Superior temporal gyrus (tissue), 1 donor: ENCODE data around the gene DNAAF8.

Experiments used
- DNase-seq: peaks from one replicate; pipeline ENCODE4 v3.0.0-alpha.2; 2016; ENCODE audit errors: extremely low spot score

The DNAAF8 gene

DNA sequence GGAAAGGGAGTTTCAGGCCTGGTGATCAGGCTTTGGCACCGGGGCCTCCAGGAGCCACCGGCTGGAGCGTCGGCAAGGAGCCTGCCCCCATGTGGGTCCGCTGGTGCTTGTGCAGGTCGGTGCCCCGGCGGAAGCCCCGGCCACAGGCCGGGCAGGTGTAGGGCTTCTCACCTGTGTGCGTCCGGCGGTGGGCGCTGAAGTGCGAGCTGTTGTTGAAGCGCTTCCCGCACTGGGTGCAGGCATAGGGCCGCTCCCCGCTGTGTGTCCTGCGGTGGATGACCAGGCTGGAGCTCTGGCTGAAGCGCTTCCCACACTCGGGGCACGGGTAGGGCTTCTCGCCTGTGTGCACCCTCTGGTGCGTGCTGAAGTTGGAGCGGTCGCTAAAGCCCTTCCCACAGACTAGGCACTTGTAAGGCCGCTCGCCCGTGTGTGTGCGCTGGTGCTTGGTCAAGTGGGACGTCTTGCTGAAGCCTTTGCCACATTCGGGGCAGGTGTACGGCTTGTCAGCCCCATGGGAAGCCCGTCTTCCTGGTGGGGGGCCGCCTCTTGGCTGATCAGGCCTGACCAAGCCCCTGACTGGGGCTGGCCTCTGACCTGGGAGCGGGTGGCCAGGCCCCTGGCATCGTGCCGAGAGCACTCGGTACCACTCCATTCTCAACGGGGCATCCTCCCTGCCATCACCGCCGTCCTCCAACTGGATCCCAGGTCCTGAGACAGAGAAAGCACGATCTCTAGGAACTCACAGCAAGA is 18.2 kb downstream of the DNAAF8 start:
- DNase-seq: no peak

DNA sequence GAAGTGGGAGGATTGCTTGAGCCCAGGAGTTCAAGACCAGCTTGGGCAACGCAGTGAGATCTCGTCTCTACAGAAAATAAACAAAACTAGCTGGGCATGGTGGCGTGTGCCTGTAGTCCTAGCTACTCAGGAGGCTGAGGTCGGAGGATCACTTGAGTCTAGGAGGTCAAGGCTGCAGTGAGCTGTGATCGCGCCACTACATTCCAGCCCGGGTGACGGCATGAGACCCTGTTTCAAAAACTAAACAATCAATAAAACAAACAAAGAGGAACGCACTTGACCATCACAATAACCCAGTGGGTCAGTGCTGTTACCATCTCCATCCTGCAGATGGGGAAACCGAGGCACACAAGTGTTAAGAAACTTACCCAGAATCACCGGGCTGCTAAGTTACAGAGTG is 18.9 kb downstream of the DNAAF8 start:
- DNase-seq: no peak

DNA sequence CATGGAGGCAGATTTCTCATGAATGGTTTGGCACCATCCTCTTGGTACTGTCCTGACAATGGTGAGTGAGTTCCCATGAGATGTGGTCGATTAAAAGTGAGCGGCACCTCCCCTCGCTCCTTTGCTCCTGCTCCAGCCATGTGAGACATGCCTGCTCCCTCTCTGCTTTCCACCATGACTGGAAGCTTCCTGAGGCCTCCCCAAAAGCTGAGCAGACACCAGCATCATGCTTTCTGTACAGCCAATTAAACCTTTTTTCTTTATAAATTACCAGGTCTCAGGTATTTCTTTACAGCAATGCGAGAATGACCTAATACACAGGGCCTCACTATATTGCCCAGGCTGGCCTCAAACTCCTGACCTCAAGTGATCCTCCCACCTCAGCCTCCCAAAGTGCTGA is 20.5 kb downstream of the DNAAF8 start:
- no peak for DNase-seq

DNA sequence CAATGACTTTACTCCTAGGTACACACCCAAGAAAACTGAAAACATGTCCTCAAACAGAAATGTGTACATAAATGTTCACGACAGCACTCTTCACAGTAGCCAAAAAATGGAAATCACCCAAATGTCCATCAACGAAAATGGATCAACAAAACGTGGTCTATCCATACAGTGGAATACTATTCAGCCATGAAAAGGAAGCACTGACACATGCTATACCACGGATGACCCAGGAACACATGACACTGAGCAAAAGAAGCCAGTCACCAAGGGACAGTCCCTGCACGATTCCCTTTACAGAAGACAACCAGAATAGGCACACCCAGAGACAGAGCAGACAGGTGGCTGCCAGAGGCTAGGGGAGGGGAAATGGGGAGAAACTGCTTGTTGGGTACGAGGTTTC is 21.4 kb downstream of the DNAAF8 start:
- no peak for DNase-seq

DNA sequence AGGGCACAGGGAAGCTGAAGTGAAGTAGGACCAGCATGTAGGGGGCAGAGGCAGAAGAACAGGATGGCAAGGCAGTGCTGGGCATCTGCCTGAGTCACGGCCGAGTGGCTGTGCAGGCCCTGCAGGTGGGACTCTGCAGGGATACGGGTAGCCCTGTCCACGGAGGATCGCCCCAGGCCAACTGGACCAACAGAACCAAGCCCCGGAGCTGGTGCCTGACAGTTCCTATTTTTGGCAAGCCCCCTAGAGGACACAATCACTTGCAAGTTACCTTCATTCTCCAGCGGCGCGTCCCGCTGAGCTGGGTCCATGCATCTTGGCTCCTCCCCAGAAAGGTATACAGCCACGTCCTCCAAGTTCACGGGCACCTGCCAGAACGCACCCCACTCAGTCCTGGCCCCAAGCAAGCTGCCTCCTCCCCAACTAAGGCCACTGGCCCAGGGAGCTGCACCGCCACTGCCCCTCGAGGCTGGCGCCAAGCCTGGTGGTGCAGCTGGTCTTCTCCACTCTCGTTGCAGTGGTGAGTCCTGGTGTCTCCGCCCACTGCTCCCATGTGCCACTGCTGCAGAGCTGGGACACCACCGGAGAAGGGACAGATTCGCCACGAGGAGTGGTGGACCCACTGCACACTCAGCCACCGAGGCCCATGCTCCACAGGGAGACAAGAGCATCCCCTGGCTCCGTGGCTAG is 26.0 kb downstream of the DNAAF8 start:
- no peak for DNase-seq

DNA sequence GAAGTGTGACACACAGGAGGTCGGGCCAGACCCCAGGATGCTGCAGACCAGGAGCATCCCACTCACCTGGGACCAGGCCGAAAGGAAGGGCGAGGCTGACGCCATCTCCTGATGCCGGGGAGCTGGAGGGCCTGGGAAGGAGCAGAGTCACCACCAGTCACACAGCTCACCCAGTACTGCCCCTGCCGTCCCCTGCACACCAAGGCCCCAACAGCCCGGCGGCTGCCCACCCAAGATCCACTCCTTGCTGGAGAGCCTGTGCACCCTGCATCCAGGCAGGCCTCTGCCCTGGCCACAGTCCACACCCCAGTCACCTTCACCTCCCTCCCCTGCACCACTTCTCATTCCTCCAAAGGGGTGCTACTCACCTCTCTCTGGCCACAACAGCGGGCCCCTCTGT is 27.9 kb downstream of the DNAAF8 start:
- no peak for DNase-seq

DNA sequence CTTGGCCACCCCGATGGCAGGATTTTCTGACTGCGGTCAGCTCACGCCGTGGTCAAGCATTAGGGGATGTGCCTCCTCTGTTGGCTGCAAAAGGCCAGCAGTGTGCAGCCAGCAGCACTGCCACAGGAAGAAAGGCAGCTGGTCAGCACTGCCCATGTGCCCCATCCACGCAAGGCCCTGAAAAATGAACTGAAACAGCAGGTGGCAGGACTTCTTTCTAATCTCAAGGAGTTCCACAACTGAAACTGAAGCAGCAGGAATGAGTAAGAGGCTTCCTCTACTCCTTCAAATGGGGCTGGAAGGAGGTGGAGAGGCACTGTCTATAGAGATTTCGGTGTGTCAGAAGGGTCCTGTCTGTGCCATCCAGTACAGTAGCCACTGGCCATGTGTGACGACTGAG is 29.5 kb downstream of the DNAAF8 start:
- no peak for DNase-seq

DNA sequence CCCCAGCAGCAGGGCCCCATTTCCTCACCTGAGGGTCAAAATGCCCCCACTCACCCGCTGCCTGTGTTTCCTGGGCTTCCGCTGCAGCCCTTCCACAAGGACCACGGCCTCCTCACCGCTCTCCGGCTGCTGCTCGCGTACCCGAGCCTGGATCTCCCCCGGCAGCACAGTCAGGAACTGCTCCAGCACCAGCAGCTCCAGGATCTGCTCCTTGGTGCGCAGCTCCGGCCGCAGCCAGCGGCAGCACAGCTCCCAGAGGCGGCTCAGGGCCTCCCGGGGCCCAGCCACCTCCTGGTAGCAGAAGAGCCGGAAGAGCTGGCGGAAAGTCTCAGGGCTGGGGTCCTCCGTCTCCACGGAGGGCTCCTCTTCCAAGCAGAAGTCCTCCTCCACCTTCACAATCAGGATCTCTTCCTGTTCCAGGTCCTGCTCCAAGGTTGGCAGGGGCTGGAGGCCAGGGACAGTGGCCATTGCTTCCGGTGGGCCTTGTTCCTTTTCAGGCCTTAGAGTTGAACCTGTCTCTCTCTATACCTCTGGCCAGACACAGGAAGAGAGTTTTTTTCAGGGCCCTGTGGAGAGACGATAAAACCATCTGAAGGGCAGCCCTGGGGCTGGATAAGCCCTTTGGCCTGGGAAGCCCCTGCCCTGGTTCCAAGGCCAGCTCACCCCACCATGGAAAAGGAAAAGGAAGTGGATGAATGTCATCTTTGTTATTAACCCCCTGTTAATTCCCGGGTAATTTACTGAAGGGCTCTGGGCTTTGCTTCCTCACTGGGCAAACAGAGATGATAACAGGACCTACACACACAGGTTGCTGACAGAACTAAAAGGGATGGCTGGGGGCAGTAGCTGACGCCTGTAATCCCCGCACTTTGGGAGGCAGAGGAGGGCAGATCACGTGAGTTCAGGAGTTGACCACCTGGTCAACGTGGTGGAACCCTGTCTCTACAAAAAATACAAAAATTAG is 31.5 kb downstream of the DNAAF8 start:
- DNase-seq: no peak

DNA sequence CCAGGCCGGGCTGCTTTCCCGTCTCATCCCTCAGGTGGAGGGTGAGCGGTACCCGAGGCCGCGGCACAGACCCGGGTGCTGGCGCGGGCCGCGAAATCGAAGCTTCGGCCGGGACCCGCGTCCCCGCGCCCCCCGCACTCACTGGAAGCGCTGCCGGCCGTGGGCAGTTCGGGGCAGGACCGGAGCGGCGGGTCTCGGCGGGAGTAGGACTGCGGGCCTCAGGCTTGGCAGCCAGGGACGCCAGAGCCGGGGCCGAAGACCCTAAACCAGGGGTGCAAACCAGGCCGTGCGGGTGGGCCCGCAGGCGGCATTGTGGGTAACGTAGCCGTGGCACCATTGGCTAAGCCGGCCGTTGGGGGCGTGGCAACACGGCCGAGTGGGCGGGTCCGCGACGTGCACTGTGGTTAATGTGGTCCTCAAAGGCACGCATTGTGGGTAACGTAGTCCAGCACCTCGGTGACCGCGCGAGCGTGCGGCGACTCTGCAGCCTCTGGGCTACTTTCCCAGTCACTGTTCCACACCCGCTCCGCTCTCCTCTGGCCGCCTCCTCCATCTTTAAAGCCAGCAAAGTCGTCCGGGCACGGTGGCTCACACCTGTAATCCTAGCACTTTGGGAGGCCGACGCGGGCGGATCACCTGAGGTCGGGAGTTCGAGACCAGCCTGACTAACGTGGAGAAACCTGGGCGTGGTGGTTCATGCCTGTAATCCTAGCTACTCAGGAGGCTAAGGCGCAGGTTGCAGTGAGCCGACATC is 32.7 kb downstream of the DNAAF8 start, which contains the start of gene ZNF500:
ZNF500 (minus strand) TSS at position 288 of the 754 bp plus-strand sequence. CDS start 1,184 bp downstream, outside the sequence.
- peak; percentile 98 for DNase-seq

DNA sequence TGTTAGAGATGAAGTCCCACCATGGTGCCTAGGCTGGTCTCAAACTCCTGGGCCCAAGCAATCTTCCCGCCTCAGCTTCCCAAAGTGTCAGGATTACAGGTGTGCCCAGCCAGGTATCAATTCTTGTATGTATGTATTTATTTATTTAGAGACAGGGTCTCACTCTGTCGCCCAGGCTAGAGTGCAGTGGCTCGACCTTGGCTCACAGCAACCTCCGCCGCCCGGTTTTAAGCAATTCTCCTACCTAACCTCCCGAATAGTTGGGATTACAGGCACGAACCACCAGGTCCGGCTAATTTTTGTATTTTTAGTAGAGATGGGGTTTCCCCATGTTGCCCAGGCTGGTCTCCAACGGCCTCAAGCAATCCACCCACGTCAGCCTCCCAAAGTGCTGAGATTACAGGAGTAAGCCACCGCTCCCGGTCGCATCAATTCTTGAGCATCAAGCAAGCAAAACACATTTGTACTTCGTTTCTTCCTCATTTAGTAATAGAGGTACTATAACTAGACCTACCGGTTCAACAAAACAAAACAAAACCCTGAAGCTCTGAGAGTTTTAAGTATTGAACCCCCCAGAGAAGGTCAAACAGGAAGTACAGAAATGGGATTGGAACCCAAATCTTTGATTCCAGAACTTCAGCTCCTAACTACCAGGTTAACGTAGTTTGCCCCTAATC is 33.7 kb downstream of the DNAAF8 start:
- DNase-seq: no peak

DNA sequence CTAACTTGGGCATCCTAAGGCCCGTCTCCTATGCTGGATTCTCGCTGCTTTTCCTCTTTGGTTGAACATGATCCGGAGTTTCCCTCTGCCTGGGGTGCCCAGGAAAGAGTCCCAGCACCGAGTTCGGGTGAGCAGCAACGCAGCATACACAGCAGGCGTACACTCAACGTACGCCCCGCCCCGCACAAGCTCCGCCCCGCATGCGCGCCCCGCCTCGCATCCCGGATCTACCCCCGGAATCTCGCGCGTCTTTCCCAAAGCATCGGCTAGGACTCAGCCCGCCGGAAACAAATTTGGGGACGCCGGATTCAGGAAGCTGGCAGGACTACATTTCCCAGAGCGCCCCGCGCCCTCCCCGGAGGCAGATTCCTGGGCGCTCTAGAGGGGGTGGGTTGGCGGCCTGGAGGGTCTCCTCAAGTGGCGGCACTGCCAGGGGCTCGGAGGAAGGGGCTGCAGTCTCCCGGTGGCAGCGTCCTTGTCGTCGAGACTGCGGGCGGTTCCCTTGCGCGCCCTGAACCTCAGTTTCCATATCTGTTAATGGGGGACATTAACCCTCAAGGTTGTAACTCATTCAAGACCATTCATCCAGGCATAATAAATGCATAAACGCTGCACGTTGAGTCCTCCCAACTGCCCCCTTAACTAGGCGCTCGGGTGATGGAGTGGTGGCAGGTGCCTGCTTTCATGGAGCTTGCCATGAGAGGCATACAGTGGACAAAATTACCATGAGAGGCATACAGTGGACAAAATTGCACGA is 34.4 kb downstream of the DNAAF8 start:
- DNase-seq: peak; percentile 97

DNA sequence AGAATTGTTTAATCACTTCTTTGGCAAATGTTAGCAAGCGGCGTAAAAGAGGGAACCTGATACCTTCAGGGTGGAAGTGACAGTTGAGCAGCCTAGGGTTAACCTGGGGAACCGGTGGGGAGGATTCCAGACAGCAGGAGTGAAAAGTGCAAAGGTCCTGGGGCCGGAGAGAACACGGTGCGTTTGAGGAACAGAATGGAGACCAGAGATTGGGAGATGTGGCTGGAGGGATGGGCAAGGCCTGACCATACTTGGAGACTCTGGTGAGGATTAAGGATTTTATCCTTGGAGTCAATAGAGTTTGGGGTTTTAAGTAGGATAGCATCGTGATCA is 34.9 kb downstream of the DNAAF8 start:
- DNase-seq: no peak

DNA sequence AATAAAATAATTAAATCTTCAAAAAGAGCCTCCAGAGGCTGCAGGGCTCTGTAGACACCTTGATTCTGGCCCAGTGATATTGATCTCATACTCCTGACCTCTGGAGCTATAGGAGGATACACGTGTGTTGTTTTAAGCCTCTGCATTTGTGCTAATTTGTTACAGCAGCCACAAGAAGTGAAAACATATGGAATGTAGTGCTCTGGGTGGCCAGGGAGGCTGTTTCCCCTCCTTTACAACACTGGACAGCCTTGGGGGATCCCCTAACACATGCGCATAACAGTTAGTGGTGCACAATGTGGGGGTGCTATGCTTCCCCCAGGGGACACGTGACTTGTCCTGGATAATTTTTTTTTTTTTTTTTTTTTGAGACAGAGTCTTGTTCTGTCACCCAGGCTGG is 37.3 kb downstream of the DNAAF8 start:
- no peak for DNase-seq

DNA sequence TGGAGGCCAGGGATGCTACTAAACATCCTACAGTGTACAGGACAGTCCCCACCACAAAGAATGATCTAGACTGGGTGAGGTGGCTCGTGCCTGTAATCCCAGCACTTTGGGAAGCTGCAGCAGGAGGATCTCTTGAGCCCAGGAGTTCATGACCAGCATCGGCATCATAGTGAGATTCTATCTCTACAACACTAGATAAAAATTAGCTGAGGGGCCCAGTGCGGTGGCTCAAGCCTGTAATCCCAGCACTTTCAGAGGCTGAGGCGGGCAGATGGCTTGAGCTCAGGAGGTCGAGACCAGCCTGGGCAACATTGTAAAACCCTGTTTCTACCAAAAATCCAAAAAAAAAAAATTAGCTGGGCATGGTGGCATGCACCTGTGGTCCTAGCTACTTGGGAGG is 38.0 kb downstream of the DNAAF8 start:
- no peak for DNase-seq

DNA sequence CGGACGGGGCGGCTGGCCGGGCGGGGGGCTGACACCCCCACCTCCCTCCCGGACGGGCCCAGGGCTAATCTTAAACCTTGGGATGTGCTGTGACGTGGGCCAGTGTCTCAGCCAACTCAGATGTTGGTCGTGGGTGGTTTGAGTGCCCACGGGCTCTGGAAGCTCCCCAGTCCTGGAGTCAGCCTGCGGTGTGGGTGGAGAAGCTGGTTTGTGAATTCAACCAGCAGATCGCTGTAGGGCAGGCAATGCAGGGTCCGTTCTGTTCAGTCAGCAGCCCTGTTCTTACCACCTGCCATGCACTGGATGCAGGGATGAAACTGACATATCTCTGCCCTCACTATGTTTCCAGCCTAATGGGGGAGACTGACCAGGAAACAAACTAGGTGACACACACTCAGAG is 40.7 kb downstream of the DNAAF8 start:
- no peak for DNase-seq

DNA sequence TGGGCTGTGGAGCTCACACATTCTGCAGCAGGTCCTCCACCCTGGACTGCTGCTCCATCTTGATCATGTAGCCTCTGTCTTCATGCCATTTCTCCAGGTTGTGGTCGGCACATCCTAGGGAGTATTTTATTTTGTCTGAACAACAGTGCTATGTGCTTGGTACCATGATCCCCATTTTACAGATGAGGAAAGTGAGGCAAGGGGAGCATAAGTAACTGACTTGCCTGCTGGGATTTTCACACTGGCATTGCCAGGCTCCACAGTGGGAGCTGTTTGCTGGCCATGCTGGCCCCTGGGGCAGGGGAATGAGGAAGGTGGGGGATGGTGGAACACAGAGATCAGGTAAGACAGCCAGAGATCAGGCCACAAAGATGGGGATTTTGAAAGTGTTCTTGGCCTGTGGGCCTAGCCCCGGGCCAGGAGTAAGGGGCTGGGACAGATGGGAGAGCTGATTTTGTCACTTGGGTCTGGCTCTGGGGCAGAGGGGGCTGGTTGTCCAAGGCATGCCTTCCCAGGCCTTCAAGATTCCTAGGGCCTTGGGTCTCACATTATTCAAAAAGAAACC is 41.9 kb downstream of the DNAAF8 start:
- no peak for DNase-seq

DNA sequence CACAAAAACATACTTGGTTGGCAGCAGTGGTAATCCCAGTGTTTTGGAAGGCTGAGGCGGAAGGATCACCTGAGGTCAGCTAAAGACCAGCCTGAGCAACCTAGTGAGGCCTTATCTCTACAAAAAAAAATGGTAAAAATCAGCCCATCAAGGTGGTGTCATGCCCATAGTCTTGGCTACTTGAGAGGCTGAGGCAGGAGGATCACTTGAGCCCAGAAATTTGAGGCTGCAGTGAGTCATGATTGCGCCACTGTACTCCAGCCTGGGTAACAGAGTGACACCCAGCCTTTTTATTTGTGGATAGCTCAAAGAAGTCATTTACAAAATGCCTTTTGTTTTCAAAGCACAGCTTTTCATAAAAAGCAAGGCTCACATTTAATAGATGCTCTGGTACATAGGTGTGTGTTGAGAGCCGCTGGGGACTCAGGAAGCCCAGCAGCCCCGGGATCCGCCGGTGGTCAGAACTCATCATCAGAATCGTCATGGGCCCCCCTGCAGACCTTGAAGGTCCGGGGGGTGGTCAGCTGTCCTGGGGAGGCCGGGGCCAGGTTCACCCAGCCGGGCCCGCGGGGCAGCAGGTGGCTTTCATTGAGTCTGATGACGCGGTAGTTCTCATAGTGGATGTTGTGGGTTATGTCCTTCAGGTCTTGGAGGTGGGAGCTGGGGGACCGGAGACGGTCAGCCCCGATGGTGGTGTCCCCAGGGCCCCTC is 43.2 kb downstream of the DNAAF8 start:
- DNase-seq: no peak

DNA sequence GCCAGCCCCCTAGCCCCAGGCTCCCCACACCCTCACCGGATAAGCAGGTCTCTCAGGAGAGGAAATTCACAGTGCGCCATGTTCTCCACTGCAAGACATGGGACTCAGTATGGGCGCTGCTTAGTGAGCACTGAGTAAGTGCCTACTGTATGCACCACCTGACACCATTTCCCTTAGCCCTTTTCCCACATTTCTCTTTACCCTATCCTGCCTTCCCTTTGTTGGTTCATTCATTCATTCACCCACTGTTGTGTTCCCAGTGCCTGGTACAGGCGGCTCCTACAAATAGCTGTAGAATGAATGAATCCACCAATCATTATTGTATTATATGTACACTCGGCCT is 43.7 kb downstream of the DNAAF8 start:
- no peak for DNase-seq

DNA sequence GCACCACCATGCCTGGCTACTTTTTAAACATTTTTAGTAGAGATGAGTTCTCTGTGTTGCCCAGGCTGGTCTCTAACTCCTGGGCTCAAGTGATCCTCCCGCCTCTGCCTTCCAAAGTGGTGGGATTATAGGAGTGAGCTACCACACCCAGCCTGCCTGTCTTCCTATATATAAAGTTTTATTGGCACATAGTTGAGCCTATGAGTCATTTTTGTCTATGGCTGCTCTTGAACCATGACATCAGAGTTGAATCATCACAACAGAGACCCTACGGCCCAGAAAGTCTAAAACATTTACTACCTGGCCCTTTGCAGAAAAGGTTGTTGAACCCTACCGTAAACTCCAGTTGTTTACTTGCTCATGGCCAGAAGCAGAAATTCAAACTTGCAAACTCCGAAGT is 45.9 kb downstream of the DNAAF8 start:
- DNase-seq: no peak
